ENCODE results near the gene ZFYVE21. TPM values are rescaled to one million over a fixed set of nuclear protein-coding genes. Genes with fewer than 3 reads are reported as not detected.

ZFYVE21 gene
- total and polyA plus RNA-seq, 2 donors from 2014 or later: 67.8 to 70.9 TPM

GRCh38 chr14:103700753-103701490 is 14.7 kb upstream of the ZFYVE21 start:
- FAIRE-seq: no peak
- peaks cover 0 to 16% (median 5%) of the 10 kb centered on the region in 3 donors for H3K36me3 ChIP-seq (ENCODE audit: control insufficient read depth in 2 of 3, insufficient read depth in 3 of 3, low read length in 3 of 3)
- H3K4me1 ChIP-seq (ENCODE audit: control insufficient read depth in 2 of 3, insufficient read depth in 2 of 3, low read depth in 1 of 3, low read length in 3 of 3): peaks cover 0 to 21% (median 6%) of the 10 kb centered on the region in 3 donors
- intact Hi-C loops (cut with DNase I): no loop called here
- TF ChIP-seq, protein P1, sequence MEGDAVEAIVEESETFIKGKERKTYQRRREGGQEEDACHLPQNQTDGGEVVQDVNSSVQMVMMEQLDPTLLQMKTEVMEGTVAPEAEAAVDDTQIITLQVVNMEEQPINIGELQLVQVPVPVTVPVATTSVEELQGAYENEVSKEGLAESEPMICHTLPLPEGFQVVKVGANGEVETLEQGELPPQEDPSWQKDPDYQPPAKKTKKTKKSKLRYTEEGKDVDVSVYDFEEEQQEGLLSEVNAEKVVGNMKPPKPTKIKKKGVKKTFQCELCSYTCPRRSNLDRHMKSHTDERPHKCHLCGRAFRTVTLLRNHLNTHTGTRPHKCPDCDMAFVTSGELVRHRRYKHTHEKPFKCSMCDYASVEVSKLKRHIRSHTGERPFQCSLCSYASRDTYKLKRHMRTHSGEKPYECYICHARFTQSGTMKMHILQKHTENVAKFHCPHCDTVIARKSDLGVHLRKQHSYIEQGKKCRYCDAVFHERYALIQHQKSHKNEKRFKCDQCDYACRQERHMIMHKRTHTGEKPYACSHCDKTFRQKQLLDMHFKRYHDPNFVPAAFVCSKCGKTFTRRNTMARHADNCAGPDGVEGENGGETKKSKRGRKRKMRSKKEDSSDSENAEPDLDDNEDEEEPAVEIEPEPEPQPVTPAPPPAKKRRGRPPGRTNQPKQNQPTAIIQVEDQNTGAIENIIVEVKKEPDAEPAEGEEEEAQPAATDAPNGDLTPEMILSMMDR (IDR thresholded peaks at IDR 0.05; ENCODE audit: borderline replicate concordance, extremely low read depth, insufficient read depth): no peak
- no peak overlapping the region for H3K9ac ChIP-seq (ENCODE audit: low read length in 3 of 3)
- no peaks in the 10 kb centered on the region for H3K9me3 ChIP-seq (ENCODE audit: control insufficient read depth in 2 of 3, insufficient read depth in 1 of 3, low read length in 3 of 3)
- H3K4me3 ChIP-seq (ENCODE audit: low read length in 3 of 3): no peak overlapping the region
- H3K27ac ChIP-seq (ENCODE audit: low read depth in 2 of 2, low read length in 2 of 2): no peak overlapping the region
- peak in 1 of 5 donors; percentile 78 for DNase-seq
- H3K27me3 ChIP-seq (ENCODE audit: control insufficient read depth, insufficient read depth, low read length): no peaks in the 10 kb centered on the region

DNA sequence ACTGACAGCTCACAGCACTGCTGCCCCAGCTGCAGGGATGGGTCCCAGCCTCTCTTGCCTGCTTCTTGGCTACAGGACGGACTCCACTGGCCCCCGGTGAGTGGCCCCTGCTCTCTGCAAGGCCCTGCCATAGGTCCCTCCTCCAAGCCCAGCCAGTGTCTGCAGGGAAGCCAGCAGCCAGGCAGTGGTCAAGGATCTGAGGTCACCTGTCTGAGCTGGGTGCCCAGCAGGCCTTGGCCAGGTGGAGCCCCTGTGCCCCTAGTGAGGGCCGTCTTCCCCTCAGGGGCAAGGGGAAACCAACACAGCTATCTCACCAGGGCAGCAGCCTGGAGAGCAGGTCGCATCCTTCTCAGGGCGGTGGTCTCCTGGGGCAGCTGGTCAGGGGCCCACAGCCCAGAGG is 13.5 kb upstream of the ZFYVE21 start:
- no peak for DNase-seq
- no peaks in the 10 kb centered on the region for H3K9me3 ChIP-seq (ENCODE audit: control insufficient read depth in 2 of 3, insufficient read depth in 1 of 3, low read length in 3 of 3)
- no peak overlapping the region for H3K9ac ChIP-seq (ENCODE audit: low read length in 3 of 3)
- H3K27ac ChIP-seq (ENCODE audit: low read depth in 2 of 2, low read length in 2 of 2): no peak overlapping the region
- intact Hi-C loops (cut with DNase I): no loop called here
- no peaks in the 10 kb centered on the region for H3K27me3 ChIP-seq (ENCODE audit: control insufficient read depth, insufficient read depth, low read length)
- no peak for FAIRE-seq
- H3K4me3 ChIP-seq (ENCODE audit: low read length in 3 of 3): no peak overlapping the region
- H3K36me3 ChIP-seq (ENCODE audit: control insufficient read depth in 2 of 3, insufficient read depth in 3 of 3, low read length in 3 of 3): peaks cover 0 to 16% (median 5%) of the 10 kb centered on the region in 3 donors
- H3K4me1 ChIP-seq (ENCODE audit: control insufficient read depth in 2 of 3, insufficient read depth in 2 of 3, low read depth in 1 of 3, low read length in 3 of 3): peaks cover 0 to 18% (median 4%) of the 10 kb centered on the region in 3 donors
- TF ChIP-seq, protein P1 (IDR thresholded peaks at IDR 0.05; ENCODE audit: borderline replicate concordance, extremely low read depth, insufficient read depth): no peak

DNA sequence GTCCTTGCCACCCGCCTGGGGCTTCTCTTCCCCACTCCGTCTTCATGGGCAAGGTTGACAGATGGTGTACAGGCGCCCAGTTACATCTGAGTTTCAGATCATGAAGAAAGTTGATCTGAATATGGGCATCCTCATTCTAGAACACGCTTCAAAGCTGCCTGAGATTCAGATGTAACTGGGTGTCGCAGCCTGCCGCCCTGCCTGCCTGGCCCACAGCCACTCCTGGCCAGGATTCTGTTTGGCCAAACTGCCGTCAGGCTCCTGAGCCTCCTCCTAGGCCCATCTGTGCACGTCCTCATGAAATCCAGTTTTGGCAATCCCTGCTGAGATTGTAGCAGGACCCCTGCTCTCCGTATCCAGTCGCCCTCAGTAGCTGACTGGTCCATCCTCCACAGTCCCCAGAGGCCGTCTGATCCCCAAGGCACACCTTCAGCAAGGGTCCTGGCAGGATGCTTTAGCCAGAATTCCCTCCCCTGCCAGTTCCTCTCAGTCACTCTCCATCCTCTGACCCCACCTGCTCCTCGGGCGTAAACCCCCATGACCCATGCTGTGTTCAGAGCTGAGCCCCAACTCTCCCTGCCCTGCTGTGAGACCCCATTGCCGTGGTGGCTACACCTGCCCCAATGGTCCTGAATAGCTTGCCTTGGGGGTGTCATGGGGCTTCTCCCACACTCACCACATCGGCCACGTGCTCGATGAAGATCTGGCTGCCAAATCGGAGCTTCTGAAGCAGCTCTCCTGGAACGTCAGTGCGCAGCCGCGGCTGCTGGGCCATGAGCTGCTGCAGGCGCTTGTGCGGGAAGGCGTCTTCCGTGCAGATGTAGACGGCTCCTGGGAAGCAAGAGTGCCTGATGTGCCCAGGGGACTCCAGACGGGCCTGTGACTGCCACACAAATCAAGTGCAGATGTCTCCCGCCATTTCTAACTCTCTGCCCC is 12.8 kb upstream of the ZFYVE21 start:
- TF ChIP-seq, protein P1 (IDR thresholded peaks at IDR 0.05; ENCODE audit: borderline replicate concordance, extremely low read depth, insufficient read depth): no peak
- DNase-seq: no peak
- no peak overlapping the region for H3K9ac ChIP-seq (ENCODE audit: low read length in 3 of 3)

More for the DNA sequence above, 12.8 kb upstream of the ZFYVE21 start:
- Histone ChIP-seq H3K27ac (ENCODE audit: low read depth in 2 of 2, low read length in 2 of 2) (no peak overlapping the region), H3K4me3 (ENCODE audit: low read length in 3 of 3) (no peak overlapping the region), H3K4me1 (ENCODE audit: control insufficient read depth in 2 of 3, insufficient read depth in 2 of 3, low read depth in 1 of 3, low read length in 3 of 3) (peaks cover 0 to 15% (median 0%) of the 10 kb centered on the region in 3 donors), H3K27me3 (ENCODE audit: control insufficient read depth, insufficient read depth, low read length) (no peaks in the 10 kb centered on the region), H3K9me3 (ENCODE audit: control insufficient read depth in 2 of 3, insufficient read depth in 1 of 3, low read length in 3 of 3) (no peaks in the 10 kb centered on the region), H3K36me3 (ENCODE audit: control insufficient read depth in 2 of 3, insufficient read depth in 3 of 3, low read length in 3 of 3) (peaks cover 0 to 16% (median 2%) of the 10 kb centered on the region in 3 donors)
- no peak for FAIRE-seq
- intact Hi-C loops (cut with DNase I): no loop called here
